K562 (cell line): ENCODE results near the gene SLC7A6. TPM values are rescaled to one million over a fixed set of nuclear protein-coding genes. Genes with fewer than 3 reads are reported as not detected.

Source experiments
- ATAC-seq: fragments of 200-7000 bp; cut with Tn5 transposase; 3 replicates; pipeline ENCODE4 v1.9.1; 2020; ENCODE audit warnings: moderate library complexity
- BruUV-seq: library from RNA; stranded (reverse); fragments of 400-500 nt; replicated peaks from 2 replicates; lab custom pipeline; 2021; lab: Mats Ljungman, UMichigan
- CTCF ChIA-PET: fragments of 300-600 bp; formaldehyde crosslinking; extraction: SDS; loops from one replicate; lab custom pipeline; 2021; ENCODE audit warnings: low intra/inter-chr PET ratio; lab: Yijun Ruan, JAX
- POLR2A ChIA-PET: fragments of 300-600, 350-650 bp; sonication (Branson Sonifier 250); formaldehyde crosslinking; extraction: SDS; loops from one replicate; lab custom pipeline; 2021; ENCODE audit warnings: antibody characterized with exemption, inconsistent platforms; lab: Yijun Ruan, JAX
- DNase-seq, 4 experiments: peaks; one replicate each; pipeline versions ENCODE4 v3.0.0 to v3.0.0-alpha.2; 2011 to 2018; ENCODE audit warnings: low spot score in 3 of 4, mixed read lengths in 3 of 4; ENCODE audit errors: extremely low read depth in 1 of 4
- FAIRE-seq: peaks from 2 replicates; lab custom pipeline; 2011; peaks lifted over from hg19 to GRCh38; lab: Jason Lieb, UNC
- H2AFZ ChIP-seq: 2 replicates; pipeline ENCODE4 v1.6.0; 2011; ENCODE audit warnings: low read depth, low read length, control low read depth, inconsistent platforms
- H3K27ac ChIP-seq: fragments of 200-600 bp; 3 replicates; pipeline ENCODE4 v1.8.0; 2011; ENCODE audit warnings: low read depth, mild to moderate bottlenecking, control low read depth, inconsistent platforms, low read length, moderate library complexity, mixed read lengths; ENCODE audit errors: extremely low read depth
- H3K27me3 ChIP-seq, 2 experiments: fragments of 300-600 bp in 1 of 2; 2 replicates in 1 of 2; 3 replicates in 1 of 2; pipeline versions ENCODE4 v1.6.0 to v1.8.0; 2011; ENCODE audit warnings: inconsistent platforms in 2 of 2, low read length in 2 of 2, mild to moderate bottlenecking in 1 of 2, mixed read lengths in 1 of 2, moderate library complexity in 1 of 2; ENCODE audit not compliant: control insufficient read depth in 2 of 2, insufficient read depth in 2 of 2
- H3K36me3 ChIP-seq: fragments of 300-600 bp; 3 replicates; pipeline ENCODE4 v1.8.0; 2011; ENCODE audit warnings: mild to moderate bottlenecking, low read length, inconsistent platforms; ENCODE audit not compliant: control insufficient read depth, insufficient read depth
- H3K4me1 ChIP-seq, 2 experiments: fragments of 200-600 bp in 1 of 2; replicated peaks in 1 of 2; 2 replicates in 1 of 2; 3 replicates in 1 of 2; pipeline versions ENCODE4 v1.5.1 to v1.8.0; 2011; ENCODE audit warnings: inconsistent platforms in 2 of 2, low read length in 2 of 2, mild to moderate bottlenecking in 1 of 2, mixed read lengths in 1 of 2, moderate library complexity in 1 of 2; ENCODE audit not compliant: control insufficient read depth in 2 of 2, insufficient read depth in 2 of 2
- H3K4me2 ChIP-seq: 2 replicates; pipeline ENCODE4 v1.6.1; 2011; ENCODE audit warnings: low read length, control low read depth, inconsistent platforms, mixed read lengths; ENCODE audit not compliant: insufficient read depth
- H3K4me3 ChIP-seq: fragments of 200-600 bp; sonication (generic), shearing (Covaris generic); 2 replicates; pipeline ENCODE4 v1.5.1; 2016; ENCODE audit warnings: control low read depth, inconsistent platforms
- H3K79me2 ChIP-seq: fragments of 200-600 bp; 3 replicates; pipeline ENCODE4 v1.8.0; 2011; ENCODE audit warnings: low read length, inconsistent platforms; ENCODE audit not compliant: control insufficient read depth, insufficient read depth
- H3K9ac ChIP-seq, 2 experiments: 2 replicates each; pipeline versions ENCODE4 v1.6.0 to v1.6.1; 2011; ENCODE audit warnings: low read depth in 2 of 2, low read length in 2 of 2, control low read depth in 1 of 2, inconsistent platforms in 1 of 2, mild to moderate bottlenecking in 1 of 2, mixed read lengths in 1 of 2; ENCODE audit not compliant: insufficient read depth in 1 of 2
- H3K9me1 ChIP-seq: one replicate; pipeline ENCODE4 v1.6.0; 2011; ENCODE audit warnings: inconsistent platforms, mild to moderate bottlenecking, low read length, moderate library complexity; ENCODE audit not compliant: control insufficient read depth, insufficient read depth
- H3K9me3 ChIP-seq: replicated peaks from 2 replicates; pipeline ENCODE4 v1.5.1; 2011; ENCODE audit warnings: low read depth, low read length, inconsistent platforms; ENCODE audit not compliant: control insufficient read depth, insufficient read depth
- H4K20me1 ChIP-seq: replicated peaks from 2 replicates; pipeline ENCODE4 v1.6.1; 2011; ENCODE audit warnings: low read length, inconsistent platforms, mixed read lengths; ENCODE audit not compliant: control insufficient read depth, insufficient read depth
- CC2D1A ChIP-seq: fragments of 450-650 bp; IDR thresholded peaks from 2 replicates; pipeline ENCODE4 v1.6.1; 2017; ENCODE audit warnings: mild to moderate bottlenecking
- CREBBP ChIP-seq: IDR thresholded peaks from one replicate; pipeline ENCODE4 v1.6.1; 2012; ENCODE audit warnings: low read depth, mild to moderate bottlenecking, control low read depth, inconsistent platforms, low read length
- KLF16 ChIP-seq: IDR thresholded peaks from 2 replicates; pipeline ENCODE4 v1.6.1; 2016; ENCODE audit warnings: antibody characterized with exemption
- RB1 ChIP-seq: fragments of 450-650 bp; IDR thresholded peaks from 2 replicates; pipeline ENCODE4 v1.6.1; 2017; ENCODE audit warnings: low read depth, mild to moderate bottlenecking
- SIRT6 ChIP-seq: IDR thresholded peaks from one replicate; pipeline ENCODE4 v1.6.1; 2012; ENCODE audit warnings: low read depth, mild to moderate bottlenecking, control low read depth, inconsistent platforms, low read length, moderate library complexity
- SMC3 ChIP-seq: conservative IDR thresholded peaks from 2 replicates; pipeline ENCODE4 v1.6.1; 2011; ENCODE audit warnings: low read depth, low read length, improper control_type of control experiment; ENCODE audit not compliant: insufficient read depth
- STAG1 ChIP-seq: sonication (generic); formaldehyde crosslinking; IDR thresholded peaks from 2 replicates; pipeline ENCODE4 v1.5.0; 2020; ENCODE audit warnings: missing genetic modification reagents, borderline replicate concordance
- ZNF263 ChIP-seq: sonication (generic); formaldehyde crosslinking; IDR thresholded peaks from 2 replicates; pipeline ENCODE4 v1.8.0; 2022; ENCODE audit warnings: mild to moderate bottlenecking, missing genetic modification reagents, borderline replicate concordance
- WGBS: fragments of 100-300 bp; shearing (Covaris generic); methylation state at CpG from one replicate; pipeline ENCODE4 v1.1.6; 2016; ENCODE audit warnings: low coverage, mixed read lengths; ENCODE audit not compliant: insufficient coverage; ENCODE audit errors: missing lambda C conversion rate; 5-methylcytosine and 5-hydroxymethylcytosine counted together
- in situ Hi-C: fragments of 300-500 bp; cut with MboI; formaldehyde crosslinking; loops from 4 replicates; pipeline ENCODE4 v1.15.0; 2018; ENCODE audit warnings: inconsistent platforms, mixed read lengths
- intact Hi-C: fragments of 100-400 bp; cut with micrococcal nuclease; formaldehyde crosslinking; loops from 2 replicates; pipeline ENCODE4 v1.14.2; 2022
- polyA plus RNA-seq, 8 experiments: library from polyadenylated mRNA; depleted of rRNA in 4 of 8; stranded (reverse) in 5 of 8; unstranded in 3 of 8; fragments of >200 nt; fragmentation: Nextera tagmentation in 2 of 8; fragmentation: Illumina TruSeq in 1 of 8; extraction: Ambion mirVana in 2 of 8; extraction: Trizol in 1 of 8; gene quantifications; 2 replicates each; pipeline versions ENCODE4 v1.2.1 to v1.2.3, GENCODE V29; 2011 to 2014; ENCODE audit warnings: inconsistent platforms in 1 of 8, missing spikeins in 1 of 8
- total RNA-seq, 7 experiments: library from RNA; depleted of rRNA in 6 of 7; stranded (reverse); fragments of >200 nt in 6 of 7; fragmentation: Illumina TruSeq in 2 of 7; extraction: Trizol in 2 of 7; gene quantifications; 2 replicates each; pipeline versions ENCODE4 v1.2.1 to v1.2.3, GENCODE V29; 2011 to 2021; ENCODE audit warnings: low replicate concordance in 1 of 7
- TF ChIP-seq, protein P1 (sequence below), 3 experiments: IDR thresholded peaks in 2 of 3; conservative IDR thresholded peaks in 1 of 3; 2 replicates each; pipeline ENCODE4 v1.5.1; 2011 to 2012; ENCODE audit warnings: low read length in 3 of 3, mild to moderate bottlenecking in 3 of 3, control low read depth in 2 of 3, improper control_type of control experiment in 1 of 3, inconsistent platforms in 1 of 3, low read depth in 1 of 3, mixed read lengths in 1 of 3, moderate library complexity in 1 of 3; ENCODE audit not compliant: insufficient read depth in 2 of 3
- TF ChIP-seq, protein P2 (sequence below): fragments of 450-650 bp; formaldehyde crosslinking; IDR thresholded peaks from 2 replicates; pipeline ENCODE4 v1.4.0; 2020; ENCODE audit warnings: mild to moderate bottlenecking, moderate library complexity

Gene SLC7A6
- total and polyA plus RNA-seq, 9 of the 15 experiments (the other 6 are each of a cell fraction or from before 2014, with no cell fraction given), result 12.6 to 60.1 (median 29.8) TPM

DNA sequence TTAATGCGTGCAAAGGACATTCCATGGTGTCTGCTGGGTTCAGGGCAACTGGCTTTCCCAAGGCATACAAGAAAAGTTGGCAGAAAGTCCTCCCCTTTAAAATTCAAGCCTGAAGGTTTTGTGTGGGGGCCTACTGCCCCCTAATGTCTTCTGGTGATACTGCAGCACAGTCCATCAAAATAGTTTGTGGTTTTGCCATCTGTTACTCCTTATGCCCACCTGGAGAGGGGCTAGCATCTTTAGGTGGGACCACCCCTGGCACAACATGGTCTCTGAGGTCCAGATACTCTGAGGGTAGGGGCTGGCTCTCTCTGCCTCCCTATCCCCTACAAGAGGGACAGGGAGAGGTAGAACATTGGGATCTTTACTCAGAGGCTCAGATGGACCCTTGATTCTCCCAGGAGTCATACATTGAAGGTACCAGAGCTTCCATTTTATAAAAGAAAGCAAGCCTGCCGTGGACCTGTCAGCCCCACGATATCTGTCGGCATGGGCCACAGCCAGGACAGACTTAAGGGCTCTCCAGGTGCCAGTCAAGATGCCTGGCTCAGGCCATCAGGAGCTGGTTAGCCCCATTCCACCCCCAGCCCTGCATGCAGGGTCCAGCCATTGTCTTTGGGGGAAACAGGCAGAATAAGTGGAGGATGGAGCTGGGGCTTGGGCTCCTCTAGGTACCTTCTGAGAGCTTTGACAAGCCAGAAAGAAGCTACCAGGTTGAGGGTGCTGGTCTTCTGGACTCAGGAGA lies 34.7 kb upstream of the SLC7A6 start:
- POLR2A ChIA-PET, result interaction anchor here (0.6 kb wide), 1 partner anchor 54 kb away, joined by 3 read pairs; no protein-coding TSS in a partner anchor
- no TSS peak for BruUV-seq
- Histone ChIP-seq H3K9me1 (no peaks in the 10 kb centered on the region), H3K27ac (no peak overlapping the region), H4K20me1 (no peaks in the 10 kb centered on the region; the same call in 1 of the 2 replicates), H3K9ac (no peak overlapping the region), H3K4me1 (peaks cover 0 to 12% of the 10 kb centered on the region in 2 experiments; a peak in 1 of 5 replicates), H3K27me3 (no peaks in the 10 kb centered on the region), H2AFZ (no peak overlapping the region), H3K79me2 (no peaks in the 10 kb centered on the region; the same call in 2 of the 3 replicates), H3K4me2 (no peak overlapping the region), H3K4me3 (no peak overlapping the region), H3K36me3 (peaks cover 66% of the 10 kb centered on the region; the same call in 2 of the 3 replicates), H3K9me3 (no peaks in the 10 kb centered on the region)
- peak; percentile 58 for ATAC-seq
- peak; percentile 87 for FAIRE-seq
- 65% methylated on average over 4 of the region's 4 CpGs for WGBS
- in situ Hi-C loops (loop anchor here (10.0 kb wide), 1 partner anchor 155 kb away; no protein-coding TSS in a partner anchor), intact Hi-C loops (loop anchor here (1.0 to 2.0 kb wide), 3 partner anchors 135 to 236 kb away; no protein-coding TSS in a partner anchor)
- CTCF ChIA-PET, result interaction anchor here (0.6 to 2.6 kb wide), 9 partner anchors 135 to 708 kb away, joined by 3 to 18 read pairs (median 4); no protein-coding TSS in a partner anchor
- peak; percentile 59 to 65 (median 62) for DNase-seq
- TF ChIP-seq SMC3, result peak; percentile 67
- peak; percentile 27; the same call in 1 of the 2 replicates for TF ChIP-seq CC2D1A
- peak; percentile 59; the same call in 1 of the 2 replicates for TF ChIP-seq ZNF263 (CRISPR knock-in tag)
- TF ChIP-seq, protein P1, sequence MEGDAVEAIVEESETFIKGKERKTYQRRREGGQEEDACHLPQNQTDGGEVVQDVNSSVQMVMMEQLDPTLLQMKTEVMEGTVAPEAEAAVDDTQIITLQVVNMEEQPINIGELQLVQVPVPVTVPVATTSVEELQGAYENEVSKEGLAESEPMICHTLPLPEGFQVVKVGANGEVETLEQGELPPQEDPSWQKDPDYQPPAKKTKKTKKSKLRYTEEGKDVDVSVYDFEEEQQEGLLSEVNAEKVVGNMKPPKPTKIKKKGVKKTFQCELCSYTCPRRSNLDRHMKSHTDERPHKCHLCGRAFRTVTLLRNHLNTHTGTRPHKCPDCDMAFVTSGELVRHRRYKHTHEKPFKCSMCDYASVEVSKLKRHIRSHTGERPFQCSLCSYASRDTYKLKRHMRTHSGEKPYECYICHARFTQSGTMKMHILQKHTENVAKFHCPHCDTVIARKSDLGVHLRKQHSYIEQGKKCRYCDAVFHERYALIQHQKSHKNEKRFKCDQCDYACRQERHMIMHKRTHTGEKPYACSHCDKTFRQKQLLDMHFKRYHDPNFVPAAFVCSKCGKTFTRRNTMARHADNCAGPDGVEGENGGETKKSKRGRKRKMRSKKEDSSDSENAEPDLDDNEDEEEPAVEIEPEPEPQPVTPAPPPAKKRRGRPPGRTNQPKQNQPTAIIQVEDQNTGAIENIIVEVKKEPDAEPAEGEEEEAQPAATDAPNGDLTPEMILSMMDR (IDR thresholded peaks at IDR 0.05 in 2 of 3, conservative IDR thresholded peaks at IDR 0.05 in 1 of 3; ENCODE audit: insufficient read depth in 2 of 3, low read depth in 1 of 3, low read length in 3 of 3), result peak; percentile 73 to 88 (median 87)
- no peak for TF ChIP-seq CREBBP
- TF ChIP-seq RB1, result peak; percentile 49; the same call in 1 of the 2 replicates
- TF ChIP-seq KLF16, result 0 out of 2 replicates have a peak, but pooled peaks have one; percentile 22
- no peak for TF ChIP-seq SIRT6
- TF ChIP-seq, protein P2, sequence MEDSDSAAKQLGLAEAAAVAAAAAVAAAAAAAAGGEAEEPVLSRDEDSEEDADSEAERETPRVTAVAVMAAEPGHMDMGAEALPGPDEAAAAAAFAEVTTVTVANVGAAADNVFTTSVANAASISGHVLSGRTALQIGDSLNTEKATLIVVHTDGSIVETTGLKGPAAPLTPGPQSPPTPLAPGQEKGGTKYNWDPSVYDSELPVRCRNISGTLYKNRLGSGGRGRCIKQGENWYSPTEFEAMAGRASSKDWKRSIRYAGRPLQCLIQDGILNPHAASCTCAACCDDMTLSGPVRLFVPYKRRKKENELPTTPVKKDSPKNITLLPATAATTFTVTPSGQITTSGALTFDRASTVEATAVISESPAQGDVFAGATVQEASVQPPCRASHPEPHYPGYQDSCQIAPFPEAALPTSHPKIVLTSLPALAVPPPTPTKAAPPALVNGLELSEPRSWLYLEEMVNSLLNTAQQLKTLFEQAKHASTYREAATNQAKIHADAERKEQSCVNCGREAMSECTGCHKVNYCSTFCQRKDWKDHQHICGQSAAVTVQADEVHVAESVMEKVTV (CRISPR knock-in tag), result peak; percentile 55; the same call in 1 of the 2 replicates
- TF ChIP-seq STAG1 (CRISPR knock-in tag), result peak; percentile 19; the same call in 1 of the 2 replicates
